Vagina (tissue), 2 donors: ENCODE data around the gene COL27A1. TPM values are rescaled to one million over a fixed set of nuclear protein-coding genes. Genes with fewer than 3 reads are reported as not detected.

Experiments
- DNase-seq, 2 donors: peaks; one replicate each; pipeline ENCODE4 v3.0.0-alpha.2; 2017; ENCODE audit errors: extremely low spot score in 2 of 2
- H3K27ac ChIP-seq: fragments of 200-600 bp; sonication (generic); one replicate; pipeline ENCODE4 v1.5.1; 2019
- H3K27me3 ChIP-seq: fragments of 200-600 bp; sonication (generic); one replicate; pipeline ENCODE4 v1.5.1; 2019
- H3K36me3 ChIP-seq, 2 donors: fragments of 200-600 bp; sonication (generic); one replicate each; pipeline ENCODE4 v1.5.1; 2017 to 2019
- H3K4me1 ChIP-seq: fragments of 200-600 bp; sonication (generic); one replicate; pipeline ENCODE4 v1.5.1; 2019
- H3K4me3 ChIP-seq, 2 donors: fragments of 200-600 bp; sonication (generic); 1 replicate in 1 of 2; 2 replicates in 1 of 2; pipeline ENCODE4 v1.5.1; 2016 to 2019
- H3K9me3 ChIP-seq: fragments of 200-600 bp; sonication (generic); one replicate; pipeline ENCODE4 v1.5.1; 2019
- POLR2A ChIP-seq, 2 donors: fragments of 450-650 bp; IDR thresholded peaks; one replicate each; pipeline ENCODE4 v1.6.1; 2017; ENCODE audit warnings: antibody characterized with exemption in 2 of 2, mild to moderate bottlenecking in 2 of 2, moderate library complexity in 2 of 2
- POLR2AphosphoS5 ChIP-seq, 2 donors: sonication (generic); formaldehyde crosslinking; IDR thresholded peaks; one replicate each; pipeline ENCODE4 v1.9.0; 2017; ENCODE audit warnings: antibody characterized with exemption in 2 of 2, mild to moderate bottlenecking in 2 of 2, low read depth in 1 of 2; ENCODE audit not compliant: insufficient read depth in 1 of 2
- intact Hi-C: fragments of 100-400 bp; cut with DNase I; formaldehyde crosslinking; loops from one replicate; pipeline ENCODE4 v1.15.1; 2023
- total RNA-seq: library from RNA; depleted of rRNA; stranded (reverse); fragments of >200 nt; gene quantifications from one replicate; pipeline ENCODE4 v1.2.3, GENCODE V29; 2016
- TF ChIP-seq, protein P1 (sequence below), 3 experiments: fragments of 450-650 bp in 2 of 3; fragments of 200-600 bp in 1 of 3; sonication (generic) in 1 of 3; IDR thresholded peaks; one replicate each; pipeline ENCODE4 v1.5.1; 2017 to 2019; ENCODE audit warnings: antibody characterized with exemption in 3 of 3, mild to moderate bottlenecking in 2 of 3, moderate library complexity in 2 of 3

The COL27A1 gene
- total RNA-seq, 1 donor from 2014 or later = 17.2 TPM

- TF ChIP-seq, protein P1, sequence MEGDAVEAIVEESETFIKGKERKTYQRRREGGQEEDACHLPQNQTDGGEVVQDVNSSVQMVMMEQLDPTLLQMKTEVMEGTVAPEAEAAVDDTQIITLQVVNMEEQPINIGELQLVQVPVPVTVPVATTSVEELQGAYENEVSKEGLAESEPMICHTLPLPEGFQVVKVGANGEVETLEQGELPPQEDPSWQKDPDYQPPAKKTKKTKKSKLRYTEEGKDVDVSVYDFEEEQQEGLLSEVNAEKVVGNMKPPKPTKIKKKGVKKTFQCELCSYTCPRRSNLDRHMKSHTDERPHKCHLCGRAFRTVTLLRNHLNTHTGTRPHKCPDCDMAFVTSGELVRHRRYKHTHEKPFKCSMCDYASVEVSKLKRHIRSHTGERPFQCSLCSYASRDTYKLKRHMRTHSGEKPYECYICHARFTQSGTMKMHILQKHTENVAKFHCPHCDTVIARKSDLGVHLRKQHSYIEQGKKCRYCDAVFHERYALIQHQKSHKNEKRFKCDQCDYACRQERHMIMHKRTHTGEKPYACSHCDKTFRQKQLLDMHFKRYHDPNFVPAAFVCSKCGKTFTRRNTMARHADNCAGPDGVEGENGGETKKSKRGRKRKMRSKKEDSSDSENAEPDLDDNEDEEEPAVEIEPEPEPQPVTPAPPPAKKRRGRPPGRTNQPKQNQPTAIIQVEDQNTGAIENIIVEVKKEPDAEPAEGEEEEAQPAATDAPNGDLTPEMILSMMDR (IDR thresholded peaks at IDR 0.05) = no peak
- TF ChIP-seq POLR2A (IDR thresholded peaks at IDR 0.05) (no peak), POLR2AphosphoS5 (IDR thresholded peaks at IDR 0.05; ENCODE audit: insufficient read depth in 1 of 2, low read depth in 1 of 2) (no peak)
- intact Hi-C loops = loop anchor here (10.0 kb wide), 1 partner anchor 51 kb away; no protein-coding TSS in a partner anchor
- H3K4me3 ChIP-seq = no peak overlapping the region
- no peak for DNase-seq
- H3K27ac ChIP-seq = no peak overlapping the region
- no peaks in the 10 kb centered on the region for H3K27me3 ChIP-seq
- peaks cover 0 to 90% of the 10 kb centered on the region in 2 donors for H3K36me3 ChIP-seq
- no peaks in the 10 kb centered on the region for H3K9me3 ChIP-seq
- H3K4me1 ChIP-seq = peaks cover 6% of the 10 kb centered on the region
These were observed 188.3 kb downstream of the COL27A1 start for GRCh38 chr9:114343471-114344187.

- H3K36me3 ChIP-seq = peaks cover 0 to 86% of the 10 kb centered on the region in 2 donors
- H3K27ac ChIP-seq = no peak overlapping the region
- intact Hi-C loops = loop anchor here (10.0 kb wide), 1 partner anchor 51 kb away; no protein-coding TSS in a partner anchor
These were observed 188.8 kb downstream of the COL27A1 start for GRCh38 chr9:114344188-114344566.

DNA sequence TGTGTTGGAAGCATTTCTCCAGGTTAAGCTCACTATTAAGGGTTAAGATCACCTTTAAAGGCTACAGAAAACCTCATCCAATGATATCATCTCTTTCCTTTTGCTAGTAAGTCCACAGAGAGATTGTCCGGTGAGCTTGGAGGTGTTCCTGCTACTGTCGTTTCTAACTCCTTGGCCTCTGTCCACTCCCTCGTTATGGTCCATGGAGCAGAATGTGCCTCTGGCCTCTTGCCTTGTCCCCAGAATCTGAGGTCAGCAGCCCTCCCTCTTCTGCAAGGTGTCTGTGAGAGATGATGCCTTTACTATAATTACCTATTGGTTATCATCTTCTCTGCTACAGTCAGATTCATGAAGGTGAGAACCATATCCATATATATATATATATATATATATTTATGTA is 189.4 kb downstream of the COL27A1 start:
- no peak for DNase-seq
- peaks cover 0 to 84% of the 10 kb centered on the region in 2 donors for H3K36me3 ChIP-seq
- intact Hi-C loops = loop anchor here (10.0 kb wide), 1 partner anchor 50 kb away; no protein-coding TSS in a partner anchor

More at GRCh38 chr9:114344188-114344566, 188.8 kb downstream of the COL27A1 start:
- H3K9me3 ChIP-seq = no peaks in the 10 kb centered on the region
- H3K4me1 ChIP-seq = peaks cover 10% of the 10 kb centered on the region
- H3K4me3 ChIP-seq = no peak overlapping the region
- DNase-seq = no peak
- no peaks in the 10 kb centered on the region for H3K27me3 ChIP-seq
- TF ChIP-seq, protein P1 (IDR thresholded peaks at IDR 0.05) = no peak
- TF ChIP-seq POLR2A (IDR thresholded peaks at IDR 0.05) (no peak), POLR2AphosphoS5 (IDR thresholded peaks at IDR 0.05; ENCODE audit: insufficient read depth in 1 of 2, low read depth in 1 of 2) (no peak)

GRCh38 chr9:114345493-114346065 is 190.2 kb downstream of the COL27A1 start:
- Histone ChIP-seq H3K4me3 (no peak overlapping the region), H3K4me1 (peaks cover 24% of the 10 kb centered on the region), H3K9me3 (no peaks in the 10 kb centered on the region), H3K27ac (no peak overlapping the region), H3K27me3 (no peaks in the 10 kb centered on the region), H3K36me3 (peaks cover 0 to 85% of the 10 kb centered on the region in 2 donors)
- DNase-seq = no peak
- intact Hi-C loops = loop anchor here (10.0 kb wide), 1 partner anchor 49 kb away; no protein-coding TSS in a partner anchor
- TF ChIP-seq, protein P1 (IDR thresholded peaks at IDR 0.05) = no peak
- TF ChIP-seq POLR2AphosphoS5 (IDR thresholded peaks at IDR 0.05; ENCODE audit: insufficient read depth in 1 of 2, low read depth in 1 of 2) (no peak), POLR2A (IDR thresholded peaks at IDR 0.05) (no peak)

More for the DNA sequence above, 189.4 kb downstream of the COL27A1 start:
- peaks cover 15% of the 10 kb centered on the region for H3K4me1 ChIP-seq
- H3K27ac ChIP-seq = no peak overlapping the region
- no peak overlapping the region for H3K4me3 ChIP-seq
- TF ChIP-seq POLR2A (IDR thresholded peaks at IDR 0.05) (no peak), POLR2AphosphoS5 (IDR thresholded peaks at IDR 0.05; ENCODE audit: insufficient read depth in 1 of 2, low read depth in 1 of 2) (no peak)
- TF ChIP-seq, protein P1 (IDR thresholded peaks at IDR 0.05) = no peak
- H3K27me3 ChIP-seq = no peaks in the 10 kb centered on the region
- no peaks in the 10 kb centered on the region for H3K9me3 ChIP-seq
